NCI-H2081 (cell line): ENCODE results near the gene WDFY2.

ENCODE experiments used
- DNase-seq, 2 experiments: peaks; one replicate each; lab custom pipeline; 2025; lab: John Stamatoyannopoulos, UW

Gene WDFY2

DNA sequence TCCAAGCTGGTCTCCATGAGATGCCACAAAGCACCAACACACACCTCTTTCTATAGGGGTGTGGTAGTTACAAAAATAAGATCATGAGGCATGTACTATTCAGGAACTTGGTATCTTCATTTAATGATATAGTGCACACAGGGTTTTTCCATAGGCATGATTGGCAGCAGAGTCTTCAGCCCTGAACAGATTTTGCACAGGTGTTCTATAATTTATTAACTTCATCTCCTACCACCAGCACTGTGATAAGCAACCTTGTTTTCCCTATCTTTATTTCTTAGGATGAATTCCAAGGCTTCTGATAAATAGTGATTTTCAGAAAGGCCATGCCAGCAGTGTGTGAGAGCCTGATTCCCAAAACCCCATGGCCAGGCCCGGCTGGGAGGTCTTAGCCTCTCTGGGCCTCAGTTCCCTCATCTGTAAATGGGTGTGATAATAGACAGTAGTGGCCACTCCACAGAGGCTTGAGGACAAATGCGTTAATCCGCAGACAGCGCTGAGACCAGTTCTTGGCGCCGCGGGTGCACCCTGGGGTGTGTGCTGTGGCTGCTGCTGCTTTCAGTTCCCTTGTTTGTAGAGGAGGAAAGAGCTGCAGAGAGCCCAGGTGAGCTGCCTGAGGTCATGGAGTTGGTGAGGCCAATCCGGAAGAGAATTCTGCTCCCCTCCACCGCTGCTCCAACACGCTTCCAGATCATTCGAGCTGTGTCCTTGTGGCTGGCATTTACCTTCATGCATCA lies 186.6 kb downstream of the WDFY2 start:
- no peak for DNase-seq

DNA sequence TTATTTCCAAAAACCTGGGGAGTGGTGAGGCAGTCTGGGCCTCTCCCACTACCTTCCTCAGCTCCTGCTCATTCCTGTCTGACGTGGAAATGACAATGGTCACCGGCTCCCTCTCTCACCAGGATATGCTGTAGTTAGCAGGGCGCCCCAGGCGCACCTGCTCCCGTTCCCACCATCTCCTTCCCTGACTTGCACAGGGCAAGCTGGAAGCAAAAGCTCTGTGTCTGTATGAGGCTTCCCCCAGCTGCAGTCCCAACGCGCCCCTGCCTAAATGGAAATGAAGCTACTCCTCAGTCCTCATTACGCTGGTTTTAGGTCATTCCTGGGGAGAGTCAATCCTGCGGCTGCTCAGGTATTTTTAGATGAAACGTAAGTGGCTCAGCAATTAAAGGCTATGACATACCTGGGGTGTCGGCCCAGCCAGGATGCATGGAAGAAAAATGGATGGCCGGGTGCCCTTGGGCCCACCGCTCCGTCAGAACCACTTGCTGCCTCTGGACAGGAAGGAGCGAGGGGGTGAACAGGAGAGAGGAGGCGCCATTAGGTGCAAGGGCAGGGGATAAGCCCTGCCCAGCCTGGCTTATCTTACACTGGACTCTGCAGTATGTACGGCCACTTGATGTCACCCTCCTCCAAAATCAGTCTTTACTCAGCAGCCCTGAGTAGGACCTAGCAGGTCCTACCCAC lies 187.3 kb downstream of the WDFY2 start:
- no peak for DNase-seq

DNA sequence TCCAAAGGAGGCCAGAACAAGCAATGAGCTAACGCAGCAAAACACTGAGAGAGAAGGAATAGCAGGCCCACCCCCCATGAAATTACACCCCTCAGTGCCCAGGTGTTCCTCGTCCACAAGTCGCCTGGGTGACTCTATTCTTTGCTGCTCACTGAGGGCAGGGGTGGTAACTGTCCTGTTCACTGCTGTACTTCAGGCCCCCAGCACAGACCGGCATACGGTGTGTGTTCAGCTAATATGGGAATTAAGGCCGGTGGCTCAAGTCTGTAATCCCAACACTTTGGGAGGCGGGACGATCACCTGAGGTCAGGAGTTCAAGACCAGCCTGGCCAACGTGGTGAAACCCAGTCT lies 187.8 kb downstream of the WDFY2 start:
- no peak for DNase-seq

DNA sequence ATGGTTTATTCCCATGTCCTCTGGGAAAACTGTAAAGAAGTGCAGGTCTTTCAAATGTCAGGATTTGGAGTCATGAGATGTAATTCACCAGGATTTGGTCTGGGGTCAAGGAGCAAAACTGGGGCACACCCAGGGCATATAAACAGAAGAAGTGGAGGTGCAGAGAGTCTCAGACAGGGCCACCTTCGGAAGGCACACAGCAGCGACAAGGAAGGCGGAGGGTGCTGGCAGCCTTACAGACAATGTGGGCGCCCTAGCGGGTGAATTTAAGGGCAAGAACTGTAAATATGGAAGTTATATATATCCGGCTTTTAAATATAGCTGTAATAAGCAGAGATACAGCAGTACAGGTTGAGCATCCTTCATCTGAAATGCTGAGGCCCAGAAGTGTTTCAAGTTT lies 188.5 kb downstream of the WDFY2 start:
- DNase-seq, result no peak

DNA sequence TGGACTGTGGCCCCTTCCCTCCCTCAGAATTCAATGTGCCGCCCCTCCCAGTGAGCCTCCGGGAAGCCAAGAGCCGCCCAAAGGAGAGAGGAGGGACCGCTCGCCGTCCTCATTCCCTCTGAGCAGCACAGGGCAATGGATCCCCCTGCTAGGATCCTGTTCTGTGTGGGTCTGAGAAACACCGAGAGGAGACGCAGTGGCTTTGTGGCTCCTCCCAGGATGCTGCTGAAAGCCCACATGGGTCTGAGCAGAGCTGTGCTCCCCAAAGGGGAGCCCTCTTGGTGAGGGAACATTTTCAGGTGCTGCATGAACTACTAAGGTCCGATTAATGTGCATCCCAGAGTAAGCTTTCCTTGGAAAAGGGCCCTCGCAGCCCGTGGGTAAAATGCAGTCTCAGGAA lies 189.3 kb downstream of the WDFY2 start:
- DNase-seq, result no peak

DNA sequence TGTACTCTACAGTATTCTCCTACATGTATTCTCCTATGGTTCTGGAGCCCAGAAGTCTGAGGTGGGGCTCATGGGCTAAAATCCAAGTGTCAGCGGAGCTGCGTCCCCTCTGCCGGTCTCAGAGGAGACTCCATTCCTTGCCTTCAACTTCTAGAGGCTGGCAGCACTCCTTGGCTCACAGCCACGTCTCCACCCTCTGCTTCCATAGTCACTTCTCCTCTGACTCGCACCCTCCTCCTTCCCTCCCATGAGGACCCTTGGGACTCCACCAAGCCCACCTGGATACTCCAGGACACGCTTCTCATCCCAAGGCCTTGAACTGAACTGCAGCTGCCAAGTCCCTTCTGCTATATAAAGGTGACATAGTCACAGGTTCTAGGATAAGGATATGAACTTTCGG lies 191.9 kb downstream of the WDFY2 start:
- no peak for DNase-seq

DNA sequence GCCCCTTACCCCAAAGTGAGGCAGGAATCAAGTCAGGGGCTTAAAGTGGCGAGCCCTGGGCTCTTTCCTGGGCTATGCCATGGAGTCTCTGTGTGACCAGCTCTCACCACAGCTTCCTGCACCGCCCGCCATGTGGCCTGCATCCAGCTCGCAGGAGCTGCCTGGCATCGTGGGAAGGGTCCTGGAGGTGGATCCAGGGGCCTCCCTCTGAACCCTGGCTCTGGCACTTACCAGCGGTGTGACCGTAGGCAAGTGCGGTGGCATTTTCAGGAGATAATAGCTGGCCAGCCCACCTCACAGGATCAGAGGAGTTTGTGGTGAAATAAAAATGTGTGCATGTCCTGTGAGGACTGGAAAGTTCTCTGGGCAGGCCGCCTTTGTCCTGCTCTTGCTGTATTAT lies 193.7 kb downstream of the WDFY2 start:
- no peak for DNase-seq

DNA sequence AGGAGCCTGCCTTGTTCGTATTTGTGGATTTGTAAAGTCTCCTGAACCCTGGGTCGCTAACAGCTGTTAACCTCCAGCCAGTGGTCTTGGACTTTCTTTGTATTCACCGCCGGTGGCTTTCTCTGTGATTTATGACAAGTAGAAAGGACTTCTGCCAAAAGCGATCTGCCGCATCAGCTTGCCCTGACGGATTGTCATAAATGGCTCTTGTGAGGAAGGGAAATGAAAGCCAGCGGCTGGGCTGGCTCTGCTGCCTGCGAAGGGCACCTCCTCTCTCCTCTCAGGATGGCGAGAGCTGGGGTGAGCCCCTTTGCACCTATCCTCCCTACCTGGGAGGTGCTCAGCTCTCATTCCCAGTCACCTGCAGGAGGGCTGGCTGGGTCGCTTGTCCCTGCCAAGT lies 194.1 kb downstream of the WDFY2 start:
- no peak for DNase-seq

DNA sequence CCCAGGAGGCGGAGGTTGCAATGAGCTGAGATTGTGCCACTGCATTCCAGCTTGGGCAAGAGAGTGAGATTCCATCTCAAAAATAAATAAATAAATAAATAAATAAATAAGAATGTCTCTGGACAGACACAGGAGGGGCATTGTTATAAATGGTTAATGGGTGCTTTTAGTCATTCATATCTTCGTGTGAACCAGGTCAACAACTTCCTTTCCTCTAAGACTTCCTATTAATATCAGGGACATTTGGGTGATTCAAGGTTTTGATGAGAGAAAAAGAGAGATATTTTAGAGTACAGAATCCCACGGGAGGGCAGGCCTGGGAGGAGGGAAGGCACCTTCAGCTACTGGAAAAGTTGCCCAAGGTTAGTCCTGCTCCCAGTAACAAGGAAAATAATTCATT lies 195.8 kb downstream of the WDFY2 start:
- no peak for DNase-seq

DNA sequence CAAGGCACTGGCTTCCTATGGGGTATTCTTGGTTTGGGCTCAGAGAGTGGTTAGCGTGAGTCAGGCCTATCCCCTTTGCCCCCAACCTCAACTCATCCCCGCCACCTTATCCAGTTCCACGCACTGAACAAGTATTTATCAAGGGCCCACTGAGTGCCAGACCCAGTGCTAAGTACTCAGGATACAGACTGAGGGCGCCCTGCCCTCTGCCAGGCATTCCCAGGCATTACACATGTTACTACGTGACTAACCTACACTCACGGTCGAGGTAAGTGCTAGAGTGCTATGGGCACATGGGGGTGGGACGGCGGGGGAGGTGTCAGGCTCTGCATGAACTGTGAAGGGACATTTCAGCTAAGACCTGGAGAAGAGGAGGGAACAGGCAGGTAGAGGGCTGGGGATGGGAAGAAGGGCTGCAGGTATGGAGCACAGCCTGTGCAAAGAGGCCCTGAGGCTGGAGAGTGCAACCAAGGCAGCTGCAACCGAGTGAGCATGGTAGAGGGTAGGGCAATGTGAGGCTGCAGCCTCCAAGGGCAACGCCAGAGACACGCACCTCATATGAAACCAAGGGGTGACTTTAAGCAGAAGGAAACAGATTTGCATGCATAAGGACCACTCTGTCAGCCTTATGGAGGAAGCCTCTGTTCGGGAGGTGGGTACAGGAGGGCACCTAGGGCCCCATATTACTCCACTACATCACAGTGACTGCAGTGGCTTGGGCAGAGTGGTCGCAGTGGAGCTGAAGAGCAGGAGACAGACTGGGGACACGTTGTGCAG lies 197.2 kb downstream of the WDFY2 start:
- DNase-seq, result peak in 1 of 2 experiments; percentile 0

DNA sequence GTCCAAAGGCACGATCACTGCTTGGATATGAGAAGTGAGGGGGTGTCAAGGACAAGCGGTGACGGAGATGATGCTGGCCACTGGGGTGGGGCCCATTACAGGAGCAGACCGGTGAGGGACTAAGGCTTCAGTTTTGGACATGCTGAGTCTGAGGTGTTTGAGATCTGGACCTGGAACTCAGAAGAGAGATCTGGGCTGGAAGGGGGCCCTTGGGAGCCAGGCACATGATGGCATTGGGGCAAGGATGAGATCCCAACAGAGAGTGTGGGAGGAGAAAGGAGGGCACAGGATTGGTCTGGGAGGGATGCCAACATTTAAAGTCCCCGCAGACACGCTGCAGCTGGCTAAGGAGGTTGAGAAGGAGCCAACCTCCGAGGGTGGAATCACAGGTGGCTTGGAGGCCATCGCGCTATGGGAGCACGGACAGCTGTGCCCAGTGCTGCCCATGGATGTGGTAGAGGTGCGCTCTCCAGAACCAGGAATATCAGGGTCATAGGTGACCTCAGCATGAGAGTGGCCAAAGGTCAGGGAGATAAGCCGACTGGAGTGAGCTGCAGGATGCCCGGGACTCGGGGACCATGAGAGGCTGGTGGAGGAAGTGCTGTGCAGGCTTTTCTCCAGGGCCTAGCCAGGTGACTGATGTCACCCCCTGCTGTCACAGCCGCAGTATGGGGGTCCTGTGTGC lies 197.9 kb downstream of the WDFY2 start:
- DNase-seq, result no peak

DNA sequence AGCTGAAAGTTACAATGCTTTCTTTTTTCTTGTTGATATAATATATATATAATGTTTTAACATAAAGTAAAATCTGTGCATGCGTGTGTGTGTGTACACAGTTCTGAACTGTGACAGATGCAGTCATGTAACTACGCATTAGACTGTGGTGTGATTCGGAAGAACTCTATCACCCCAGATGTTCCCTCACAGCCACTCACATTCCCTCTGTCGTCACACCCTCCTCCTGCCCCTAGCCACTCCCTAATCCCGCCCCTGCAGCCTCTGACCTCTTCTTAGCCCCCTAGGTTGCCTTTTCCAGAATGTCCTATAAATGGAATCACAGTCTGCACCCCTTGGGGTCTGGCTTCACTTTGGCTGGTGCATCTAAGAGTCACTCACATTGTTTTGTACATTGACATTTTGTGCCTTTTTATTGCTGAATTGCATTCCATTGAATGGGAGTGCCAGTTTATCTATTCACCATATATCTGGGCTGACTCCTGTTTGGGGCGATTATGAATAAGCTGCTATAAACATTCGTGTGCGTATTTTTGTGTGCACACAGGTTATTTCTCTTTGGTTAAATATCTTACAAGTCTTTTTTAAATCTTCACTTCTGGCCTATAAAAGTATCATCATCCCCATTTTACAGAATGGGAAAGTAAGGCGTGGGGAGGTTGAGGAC lies 199.3 kb downstream of the WDFY2 start:
- DNase-seq, result no peak

DNA sequence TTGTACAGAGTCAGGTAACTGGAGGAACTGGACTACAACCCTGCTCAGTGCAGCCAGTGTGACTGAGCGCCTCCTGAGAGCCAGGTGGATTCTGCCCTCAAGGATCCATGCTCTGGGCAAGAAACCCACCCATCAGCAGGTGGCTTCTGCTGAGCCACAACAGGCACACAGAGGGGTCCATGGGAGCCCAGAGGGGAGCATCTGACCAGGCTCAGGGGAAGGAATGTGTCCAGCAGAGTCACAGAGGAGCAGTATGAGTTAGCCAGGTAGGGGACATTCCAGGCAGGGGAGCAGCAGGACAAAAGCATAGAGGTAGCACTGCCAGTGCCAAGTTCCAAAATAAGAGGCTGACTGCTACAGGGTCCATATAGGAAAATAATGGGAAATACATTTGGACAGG lies 199.8 kb downstream of the WDFY2 start:
- no peak for DNase-seq

DNA sequence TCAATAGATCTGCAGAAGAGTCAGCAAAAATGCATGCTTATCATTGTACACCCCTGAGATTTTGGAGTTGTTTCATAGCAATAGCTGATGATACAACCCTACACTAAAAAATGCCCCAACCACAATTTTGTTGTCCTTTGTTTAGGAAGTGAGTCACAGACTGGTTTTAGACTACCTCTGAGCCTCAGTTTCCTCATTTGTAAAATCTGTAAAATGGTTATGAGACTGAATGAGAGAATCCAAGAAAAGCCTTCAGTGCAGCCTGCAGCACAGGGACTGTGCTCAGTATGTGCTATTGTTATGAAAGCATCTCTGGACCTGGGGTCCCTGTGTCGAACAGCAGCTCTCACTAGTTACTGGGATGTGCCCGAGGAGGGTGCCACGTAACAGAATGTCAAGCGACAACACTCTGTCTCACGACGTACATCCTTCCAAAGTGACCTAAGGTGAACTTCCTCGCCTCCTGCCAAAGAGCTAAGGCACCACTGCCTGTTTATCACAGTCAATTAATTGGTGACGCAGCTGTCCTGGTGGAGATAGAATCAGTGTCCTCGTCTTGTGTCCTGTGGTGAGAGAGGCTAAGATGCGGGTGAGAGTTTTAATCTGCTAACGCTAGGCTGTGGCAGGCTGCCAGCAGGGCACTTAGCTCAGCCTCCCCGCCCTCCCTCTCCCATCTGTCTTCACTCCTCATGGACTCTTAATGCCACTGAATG lies 201.6 kb downstream of the WDFY2 start:
- DNase-seq, result peak; percentile 49 to 78

DNA sequence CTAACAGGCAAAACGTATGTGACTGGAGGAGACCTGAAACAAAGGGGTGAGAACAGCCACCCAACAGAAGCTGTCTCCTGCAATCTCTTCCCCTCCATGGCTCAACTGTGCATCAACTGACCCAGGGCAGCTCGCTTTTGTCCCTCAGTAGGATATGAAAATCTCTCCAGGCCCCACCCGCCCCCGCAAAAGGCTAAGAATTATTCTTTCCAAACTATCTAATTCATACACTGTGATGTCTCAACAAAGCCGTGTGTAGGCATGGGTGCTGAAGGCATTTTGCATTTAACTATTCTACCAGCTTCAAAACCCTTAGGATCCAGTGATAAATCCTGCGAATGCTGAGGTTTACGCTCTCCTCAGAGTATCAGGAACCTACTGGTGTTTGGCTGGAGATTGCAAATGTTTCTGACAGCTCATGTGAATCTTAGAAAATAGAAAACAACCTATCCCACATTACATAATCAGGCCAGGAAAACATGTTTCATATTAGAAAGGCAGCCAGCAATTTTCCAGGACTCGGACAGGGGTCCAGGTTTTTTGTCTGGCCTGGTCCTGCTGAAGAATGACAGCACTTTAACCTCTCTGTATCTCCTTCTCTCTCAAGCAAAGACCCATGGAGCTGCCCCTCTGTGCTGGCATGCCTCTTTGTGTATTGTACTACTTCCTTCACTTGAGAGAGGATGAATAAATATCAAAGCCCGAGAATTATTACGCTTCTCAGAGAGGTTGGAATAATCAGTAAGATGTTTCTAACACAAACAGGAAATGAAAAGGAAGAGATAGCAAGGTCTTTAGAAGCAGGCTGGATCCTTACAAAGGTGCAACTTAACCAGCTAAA lies 202.4 kb downstream of the WDFY2 start:
- DNase-seq, result no peak

DNA sequence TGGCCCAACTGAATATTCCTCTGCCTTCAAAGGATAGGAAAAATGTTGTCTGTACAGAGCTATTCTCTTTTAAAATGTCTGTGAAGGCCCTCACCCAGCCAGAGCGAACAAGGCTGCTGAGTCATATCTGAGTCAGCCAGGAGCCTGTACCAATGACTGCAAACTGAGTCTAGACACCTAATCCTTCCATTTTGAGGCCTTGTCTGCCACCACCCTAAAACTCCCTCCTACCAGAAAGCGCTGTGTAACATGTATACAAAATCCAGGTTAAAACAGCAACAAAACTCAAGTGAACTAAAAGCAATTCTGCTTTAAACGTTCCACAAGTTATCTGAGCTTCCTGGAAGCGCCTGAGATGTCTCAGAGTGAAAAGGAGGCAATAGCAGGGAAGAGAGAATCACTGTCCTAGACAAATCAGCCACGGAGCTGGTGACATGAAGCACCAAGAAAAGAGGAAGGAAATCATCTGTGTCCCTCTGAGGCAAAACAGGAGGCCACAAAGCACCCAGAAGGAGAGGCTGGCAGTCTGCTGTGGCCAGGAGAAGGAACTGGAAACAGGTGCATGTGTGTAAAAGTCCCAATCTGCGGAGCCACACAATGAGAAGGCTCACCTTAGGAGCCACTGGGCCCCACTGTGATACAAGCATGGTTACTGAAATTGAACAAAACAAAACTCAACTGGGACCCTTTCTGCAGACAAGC lies 209.5 kb downstream of the WDFY2 start:
- no peak for DNase-seq

DNA sequence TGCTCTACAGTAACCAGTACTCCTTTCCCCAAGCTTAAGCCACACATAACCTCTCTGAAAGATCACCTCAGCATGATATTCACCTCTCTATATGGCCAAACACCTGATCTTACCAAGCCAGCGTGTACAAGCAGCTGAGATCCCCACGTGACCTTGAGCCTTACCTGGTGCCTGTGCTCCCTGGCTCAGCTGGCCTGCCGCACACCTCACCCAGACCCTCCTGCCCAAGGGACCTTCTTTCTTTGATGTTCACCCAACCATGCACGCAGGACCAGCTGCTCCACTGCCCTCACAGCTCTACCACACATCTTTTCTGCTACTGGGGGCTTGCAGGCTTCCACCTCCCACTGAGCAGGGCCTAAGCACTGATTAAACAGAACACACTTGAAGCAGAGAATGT lies 210.7 kb downstream of the WDFY2 start:
- DNase-seq, result no peak

DNA sequence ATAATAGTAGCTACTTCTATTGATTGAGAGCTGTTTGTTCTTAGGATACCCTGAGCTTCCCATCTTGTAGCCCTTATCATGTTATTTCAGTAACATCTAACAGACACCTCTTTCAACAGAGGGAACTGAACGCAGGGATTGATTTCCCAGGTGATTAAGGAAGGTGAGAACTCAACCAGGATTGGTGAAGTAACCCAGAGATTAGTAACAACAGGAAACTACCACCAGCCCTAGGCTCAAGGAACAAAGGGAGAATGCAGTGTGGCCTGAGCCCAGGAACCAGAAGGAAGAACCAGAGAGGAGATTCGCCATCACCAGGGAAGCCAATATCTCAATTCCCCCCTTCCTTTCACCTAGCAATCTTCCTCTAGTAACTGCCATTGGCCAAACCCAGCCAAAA lies 211.2 kb downstream of the WDFY2 start:
- DNase-seq, result no peak

DNA sequence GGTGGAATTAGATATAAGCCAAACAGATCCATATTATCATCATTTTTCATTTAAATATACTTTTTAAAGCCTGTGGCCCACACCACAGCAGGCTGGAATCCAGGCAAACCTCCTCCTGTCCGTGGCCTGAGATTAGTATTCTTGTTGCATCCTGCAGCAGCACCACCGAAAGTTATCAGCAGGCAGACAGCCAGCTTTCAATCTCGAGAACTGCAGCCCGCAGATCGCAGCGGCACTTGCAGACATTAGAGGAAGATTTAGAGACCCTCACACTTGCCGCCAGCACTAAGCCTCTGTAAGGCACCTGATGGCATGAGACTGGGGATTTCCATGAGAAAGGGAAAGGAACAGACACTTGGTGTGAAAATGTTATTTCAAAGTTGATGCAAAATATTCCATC lies 212.3 kb downstream of the WDFY2 start:
- DNase-seq, result no peak
